NCI-H446 treated with DMSO at 0.1 percent for 48 hours (cell line): Measurements from ENCODE around the gene NDRG2.
"Not testable (repeated sequence)": the region's sequence is repeated elsewhere in the genome, so short reads cannot be mapped to it uniquely, and the experiment has no call there.

Experiments used
- DNase-seq: peaks from one replicate; lab custom pipeline; 2025; lab: John Stamatoyannopoulos, UW

The NDRG2 gene

DNA sequence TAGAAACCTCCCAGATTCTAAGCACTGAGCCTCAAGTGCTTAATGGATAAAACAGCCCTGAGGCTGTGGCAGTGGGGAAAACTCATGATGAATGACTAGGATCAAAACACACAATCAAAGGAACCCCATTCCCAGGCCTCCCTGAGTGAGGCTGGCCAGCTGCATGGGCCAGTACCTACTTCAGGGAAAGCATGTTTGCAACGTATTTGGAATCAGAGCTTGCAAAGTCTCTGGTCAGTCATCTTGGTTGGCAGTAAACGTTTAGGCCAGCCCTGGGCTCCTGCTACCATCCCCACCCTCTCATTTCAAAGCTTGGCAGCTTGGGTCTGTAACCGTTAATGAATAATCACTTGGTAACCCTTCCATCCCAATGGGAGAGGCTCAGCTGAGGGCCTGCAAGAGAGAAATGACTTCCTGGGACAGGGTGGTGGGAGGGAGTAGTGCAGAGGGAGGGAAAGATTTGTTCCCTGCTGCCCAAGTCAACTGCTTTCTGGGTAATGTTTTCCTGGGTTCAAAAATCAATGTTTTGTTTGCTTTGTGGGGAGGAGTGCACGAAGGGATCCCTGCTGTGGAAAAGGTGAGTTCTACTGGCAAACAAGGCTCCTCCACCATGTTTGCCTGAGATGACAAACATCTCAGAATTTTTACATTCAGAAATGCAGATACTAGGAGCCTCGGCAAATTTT is 30.7 kb upstream of the NDRG2 start:
- no peak for DNase-seq

DNA sequence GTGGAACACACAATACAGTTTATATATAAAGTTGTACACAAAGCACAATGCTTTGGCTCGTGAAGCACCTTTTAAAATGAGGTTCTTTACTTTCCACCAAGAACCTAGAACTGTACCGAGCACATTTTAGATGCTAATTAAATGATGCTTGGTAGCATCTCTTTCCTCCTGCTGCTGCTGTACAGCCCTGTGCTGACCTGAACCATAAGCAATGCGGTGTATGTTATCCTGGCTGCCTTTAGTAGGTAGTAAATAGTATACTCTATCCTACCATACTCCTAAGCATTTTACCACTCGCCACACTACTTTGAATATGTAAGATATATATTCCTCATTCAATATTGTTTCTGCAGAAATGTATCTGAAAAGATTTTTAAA is 29.9 kb upstream of the NDRG2 start:
- no peak for DNase-seq

DNA sequence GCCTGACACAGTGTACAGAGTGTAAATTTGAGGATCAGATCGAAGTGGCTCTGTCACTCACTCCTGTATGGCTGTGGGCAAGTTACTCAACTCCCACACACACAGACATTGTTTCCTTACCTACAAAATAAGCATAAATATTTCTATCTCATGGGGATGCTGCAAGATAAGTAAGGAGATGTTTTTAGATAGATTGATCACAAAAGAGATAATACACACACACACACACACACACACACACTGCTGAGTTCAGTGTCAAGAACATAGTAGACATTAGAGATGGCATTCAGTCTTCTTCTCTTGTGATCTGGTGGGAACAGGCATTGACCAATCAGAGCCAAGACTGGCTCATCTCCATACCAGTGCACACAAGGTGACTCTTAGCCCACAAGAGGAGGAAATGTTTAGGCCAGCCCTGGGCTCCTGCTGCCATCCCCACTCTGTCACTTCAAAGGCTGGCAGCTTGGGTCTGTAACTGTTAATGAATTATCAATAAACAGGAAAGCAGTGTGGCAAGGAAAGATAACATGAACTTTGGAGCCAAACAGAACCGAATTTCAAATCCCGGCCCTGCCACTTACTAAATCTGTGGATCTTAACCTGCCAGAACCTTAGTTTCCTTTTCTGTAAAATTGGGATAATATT is 29.4 kb upstream of the NDRG2 start:
- no peak for DNase-seq

DNA sequence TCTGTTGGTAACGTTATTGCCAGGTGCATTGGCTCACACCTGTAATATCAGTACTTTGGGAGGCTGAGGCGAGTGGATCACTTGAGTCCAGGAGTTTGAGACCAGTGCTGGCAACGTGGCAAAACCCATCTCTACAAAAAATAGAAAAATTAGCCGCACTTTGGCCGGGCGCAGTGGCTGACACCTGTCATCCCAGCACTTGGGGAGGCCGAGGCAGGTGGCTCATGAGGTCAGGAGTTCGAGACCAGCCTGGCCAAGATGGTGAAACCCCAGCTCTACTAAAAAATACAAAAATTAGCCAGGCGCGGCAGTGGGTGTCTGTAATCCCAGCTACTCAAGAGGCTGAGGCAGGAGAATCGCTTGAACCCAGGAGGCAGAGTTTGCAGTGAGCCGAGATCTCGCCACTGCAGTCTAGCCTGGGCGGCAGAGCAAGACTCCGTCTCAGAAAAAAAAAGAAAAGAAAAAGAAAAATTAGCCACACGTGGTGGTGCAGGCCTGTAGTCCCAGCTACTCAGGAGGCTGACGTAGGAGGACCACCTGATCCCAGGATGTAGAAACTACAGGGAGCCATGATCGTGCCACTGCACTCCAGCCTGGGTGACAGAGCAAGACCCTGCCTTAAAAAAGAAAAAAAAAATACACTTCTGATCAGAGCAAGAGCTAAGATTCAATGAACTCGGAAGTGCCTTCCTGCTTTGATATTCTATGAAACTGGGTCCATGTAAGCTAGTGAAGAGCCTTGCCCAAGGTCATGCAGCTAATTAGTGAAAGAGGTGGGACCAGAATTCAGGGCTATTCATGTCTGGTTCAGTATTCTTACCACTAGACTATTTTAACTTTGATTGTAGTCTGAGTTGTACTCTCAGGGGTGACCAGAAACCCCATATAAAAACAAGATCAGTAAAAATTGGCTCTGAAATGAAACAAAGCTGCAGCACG is 28.6 kb upstream of the NDRG2 start:
- no peak for DNase-seq

DNA sequence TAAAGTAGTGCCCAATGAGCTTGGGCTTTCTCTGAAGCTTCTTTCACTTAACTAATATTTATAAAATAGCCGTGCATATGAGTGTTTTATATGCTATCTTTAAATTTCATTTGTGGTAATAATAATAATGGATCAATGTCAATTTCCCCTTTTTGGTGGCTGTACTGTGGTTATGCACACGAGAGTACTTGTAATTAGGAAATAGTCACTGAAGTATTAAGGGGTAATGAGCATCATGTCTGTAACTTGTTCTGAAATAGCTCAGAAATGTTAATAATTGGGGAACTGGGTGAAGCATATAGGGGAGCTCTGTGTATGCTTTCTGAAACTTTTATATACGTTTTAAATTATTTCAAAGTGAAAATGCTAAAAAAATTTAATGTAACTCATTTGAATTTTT is 25.7 kb upstream of the NDRG2 start:
- DNase-seq: no peak

DNA sequence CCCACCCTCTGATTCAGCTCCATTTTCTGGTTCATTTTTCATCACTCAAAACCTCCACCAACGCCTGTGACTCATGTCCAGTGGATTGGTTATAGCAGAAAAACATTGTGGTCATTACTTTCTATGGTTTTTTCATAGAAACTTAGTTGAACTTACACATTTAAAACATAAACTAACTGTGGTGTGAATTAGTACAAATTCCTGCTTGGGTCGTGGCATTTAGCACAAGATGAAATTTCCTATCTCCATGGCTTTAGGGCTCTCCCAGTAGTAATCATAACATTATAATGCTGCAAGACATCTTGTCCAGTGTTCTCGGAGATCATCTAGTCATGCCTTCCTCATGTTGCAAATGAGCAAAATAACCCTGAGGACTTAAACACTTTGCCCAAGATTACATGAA is 24.4 kb upstream of the NDRG2 start:
- no peak for DNase-seq

DNA sequence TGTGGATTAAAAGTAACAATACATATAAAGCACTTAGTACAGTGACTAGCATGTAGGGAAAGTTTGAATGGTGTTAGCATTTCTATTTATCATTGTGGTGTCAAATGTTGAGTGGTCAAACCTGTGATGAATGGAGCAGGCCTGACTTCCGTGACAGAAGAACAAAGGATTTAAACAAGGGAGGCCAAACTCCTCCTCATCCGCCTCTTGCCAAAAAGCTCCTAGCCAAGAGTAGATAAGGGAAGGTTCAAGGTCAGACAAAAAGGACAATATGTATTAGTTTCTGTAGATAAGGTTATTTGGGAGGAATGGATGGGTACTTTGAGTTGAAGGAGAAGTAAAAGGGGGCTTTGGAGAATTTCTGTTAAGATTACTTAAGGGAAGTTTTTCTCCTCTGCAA is 23.8 kb upstream of the NDRG2 start:
- DNase-seq: no peak

DNA sequence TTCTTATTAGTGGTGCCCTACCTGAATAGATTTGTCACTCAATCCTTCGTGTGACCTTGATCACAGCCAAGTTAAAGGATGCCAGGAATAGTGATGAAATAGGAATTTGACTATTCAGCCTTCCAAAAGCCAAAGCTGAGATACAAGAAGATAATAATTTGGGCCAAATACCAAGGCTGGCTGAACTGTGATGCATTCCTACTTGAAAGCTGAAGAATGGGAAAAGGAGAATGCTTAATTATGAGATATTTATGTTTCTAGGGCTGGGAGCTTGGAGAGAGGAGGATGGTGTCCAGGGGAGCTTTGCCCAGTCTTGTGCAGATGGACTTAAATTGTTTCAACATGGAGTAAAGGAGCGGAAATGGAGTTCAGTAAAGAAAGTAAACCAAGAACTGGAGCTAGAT is 22.5 kb upstream of the NDRG2 start:
- no peak for DNase-seq

DNA sequence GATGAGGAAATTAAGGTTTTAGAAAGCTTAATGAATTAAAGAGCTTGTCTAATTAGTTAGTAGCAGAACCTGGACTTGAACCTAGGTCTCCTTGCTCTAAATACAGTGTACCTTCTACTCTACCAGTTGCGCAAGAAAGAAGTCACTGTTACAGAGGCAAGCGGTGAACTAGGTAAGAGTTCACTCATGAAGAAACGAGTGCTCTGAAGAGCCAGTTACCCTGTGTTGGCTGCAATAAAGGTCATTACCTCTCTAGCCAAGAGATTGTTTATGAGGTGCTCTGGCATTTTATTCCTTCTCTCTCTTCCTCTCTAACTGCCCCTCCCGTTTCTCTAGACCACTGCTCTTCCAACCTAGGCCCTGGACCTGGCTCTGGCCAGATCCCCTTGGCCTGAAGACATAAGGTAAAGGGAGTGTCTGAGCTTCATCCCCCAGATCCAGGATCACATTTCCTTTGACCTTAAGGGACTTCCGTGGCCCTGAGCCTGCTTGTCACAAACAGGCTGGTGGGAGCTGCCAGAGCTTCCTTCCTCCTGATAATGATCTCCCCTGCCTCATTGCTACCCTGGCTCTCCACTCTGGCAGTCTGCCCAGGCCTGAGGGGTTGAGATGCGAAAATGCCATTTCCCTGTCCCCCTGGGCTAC is 19.2 kb upstream of the NDRG2 start:
- DNase-seq: no peak

DNA sequence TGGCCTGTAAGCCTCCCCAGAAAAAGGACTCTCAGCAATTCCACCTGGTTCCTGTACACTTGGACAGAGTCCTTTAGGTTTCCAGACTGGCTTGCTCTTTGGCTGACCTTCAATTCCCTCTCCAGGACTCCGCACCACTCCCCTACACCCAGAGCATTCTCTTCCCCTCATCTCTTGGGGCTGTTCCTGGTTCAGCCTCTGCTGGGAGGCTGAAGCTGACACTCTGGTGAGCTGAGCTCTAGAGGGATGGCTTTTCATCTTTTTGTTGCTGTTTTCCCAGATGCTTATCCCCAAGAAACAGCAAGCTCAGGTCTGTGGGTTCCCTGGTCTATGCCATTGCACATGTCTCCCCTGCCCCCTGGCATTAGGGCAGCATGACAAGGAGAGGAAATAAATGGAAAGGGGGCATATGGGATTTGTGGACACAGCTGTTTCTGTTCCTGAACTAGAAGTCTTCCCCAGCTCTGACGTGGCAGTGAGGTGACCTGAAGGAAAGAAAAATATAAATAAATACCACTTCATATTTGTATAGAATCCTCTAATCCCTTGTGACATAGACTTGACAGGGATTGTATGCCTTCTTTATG is 18.6 kb upstream of the NDRG2 start:
- DNase-seq: no peak

DNA sequence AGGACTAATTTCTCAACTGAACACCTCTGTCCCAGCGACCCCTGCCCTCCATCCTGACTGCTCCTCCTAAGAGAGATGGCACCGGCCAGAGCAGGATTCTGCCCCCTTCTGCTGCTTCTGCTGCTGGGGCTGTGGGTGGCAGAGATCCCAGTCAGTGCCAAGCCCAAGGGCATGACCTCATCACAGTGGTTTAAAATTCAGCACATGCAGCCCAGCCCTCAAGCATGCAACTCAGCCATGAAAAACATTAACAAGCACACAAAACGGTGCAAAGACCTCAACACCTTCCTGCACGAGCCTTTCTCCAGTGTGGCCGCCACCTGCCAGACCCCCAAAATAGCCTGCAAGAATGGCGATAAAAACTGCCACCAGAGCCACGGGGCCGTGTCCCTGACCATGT is 18.1 kb upstream of the NDRG2 start:
- DNase-seq: no peak

DNA sequence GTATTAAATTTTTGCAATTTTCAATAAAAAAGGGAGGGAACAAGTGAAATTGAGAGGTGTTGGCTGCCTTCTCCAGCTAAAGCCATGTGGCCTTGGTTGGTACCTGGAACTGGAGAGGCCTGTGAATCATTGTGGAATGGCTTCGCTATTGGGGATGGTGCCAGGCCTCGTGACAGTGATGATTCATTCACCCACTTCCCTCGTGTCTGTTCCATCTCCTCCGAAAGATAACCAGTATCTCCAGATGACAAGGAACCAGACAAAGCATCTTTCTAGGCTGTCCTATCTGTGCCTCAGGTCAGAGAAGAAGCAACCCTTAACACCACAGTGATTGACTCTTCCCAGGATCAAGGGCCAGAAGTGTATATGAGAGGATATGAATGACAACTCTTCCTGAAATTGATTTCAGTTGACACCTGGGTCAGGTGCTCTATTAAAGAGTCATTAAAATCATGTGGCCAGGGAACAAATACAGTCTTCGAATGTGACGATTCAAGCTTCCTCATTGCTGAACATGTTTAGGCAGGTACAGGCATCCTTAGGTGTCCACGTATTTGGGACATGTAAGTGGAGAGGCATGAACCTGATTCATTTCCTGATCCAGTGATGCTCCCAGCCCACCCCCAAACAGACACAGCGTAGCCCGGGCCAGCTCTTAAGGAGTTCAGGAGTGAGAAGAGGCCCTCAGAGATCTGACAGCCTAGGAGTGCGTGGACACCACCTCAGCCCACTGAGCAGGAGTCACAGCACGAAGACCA is 17.0 kb upstream of the NDRG2 start, which contains the start of gene RNASE7:
Gene RNASE7, plus strand, starts transcription at position 687 of the 758 bp plus-strand sequence. CDS start 631 bp downstream, outside the sequence.
- DNase-seq: no peak

DNA sequence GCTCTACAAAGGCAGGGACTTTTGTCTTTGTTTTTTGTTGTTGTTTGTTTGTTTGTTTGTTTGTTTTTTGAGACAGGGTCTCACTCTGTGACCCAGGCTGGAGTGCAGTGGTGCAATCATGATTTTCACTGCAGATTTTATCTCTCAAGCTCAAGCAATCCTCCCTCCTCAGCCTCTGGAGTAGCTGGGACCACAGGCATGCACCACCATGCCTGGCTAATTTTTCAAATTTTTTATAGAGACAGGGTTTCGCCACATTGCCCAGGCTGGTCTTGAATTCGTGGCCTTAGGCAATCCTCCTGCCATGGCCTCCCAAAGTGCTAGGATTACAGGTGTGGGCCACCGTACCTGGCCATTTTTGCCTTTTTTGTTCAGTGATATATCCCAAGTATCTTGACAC is 16.1 kb upstream of the NDRG2 start:
- DNase-seq: not testable (repeated sequence)

DNA sequence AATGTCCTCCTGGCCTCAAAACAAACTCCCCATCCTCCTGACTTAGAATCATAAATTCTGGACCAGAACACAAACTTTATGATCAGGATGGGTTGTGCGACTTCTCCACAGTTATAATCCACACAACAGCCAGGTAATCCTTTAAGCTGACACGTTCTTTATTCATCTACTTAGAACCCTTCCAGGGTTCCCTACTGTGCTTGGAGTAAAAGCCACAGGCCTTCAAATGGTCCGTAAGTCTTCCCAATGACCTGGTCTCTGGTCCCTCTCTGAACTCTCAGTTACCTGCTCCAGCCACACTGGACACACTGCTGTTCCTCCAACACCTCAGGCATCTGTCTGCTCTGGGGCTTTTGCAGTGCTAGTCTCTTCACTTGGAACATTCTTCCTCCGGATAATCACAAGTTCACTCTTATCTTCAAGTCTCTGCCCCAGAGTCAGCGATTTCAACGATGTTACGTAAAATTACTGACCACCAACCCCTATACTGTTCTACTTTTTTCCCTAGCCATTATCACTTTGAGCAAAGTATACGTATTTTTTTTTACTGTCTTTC is 15.6 kb upstream of the NDRG2 start:
- DNase-seq: no peak

DNA sequence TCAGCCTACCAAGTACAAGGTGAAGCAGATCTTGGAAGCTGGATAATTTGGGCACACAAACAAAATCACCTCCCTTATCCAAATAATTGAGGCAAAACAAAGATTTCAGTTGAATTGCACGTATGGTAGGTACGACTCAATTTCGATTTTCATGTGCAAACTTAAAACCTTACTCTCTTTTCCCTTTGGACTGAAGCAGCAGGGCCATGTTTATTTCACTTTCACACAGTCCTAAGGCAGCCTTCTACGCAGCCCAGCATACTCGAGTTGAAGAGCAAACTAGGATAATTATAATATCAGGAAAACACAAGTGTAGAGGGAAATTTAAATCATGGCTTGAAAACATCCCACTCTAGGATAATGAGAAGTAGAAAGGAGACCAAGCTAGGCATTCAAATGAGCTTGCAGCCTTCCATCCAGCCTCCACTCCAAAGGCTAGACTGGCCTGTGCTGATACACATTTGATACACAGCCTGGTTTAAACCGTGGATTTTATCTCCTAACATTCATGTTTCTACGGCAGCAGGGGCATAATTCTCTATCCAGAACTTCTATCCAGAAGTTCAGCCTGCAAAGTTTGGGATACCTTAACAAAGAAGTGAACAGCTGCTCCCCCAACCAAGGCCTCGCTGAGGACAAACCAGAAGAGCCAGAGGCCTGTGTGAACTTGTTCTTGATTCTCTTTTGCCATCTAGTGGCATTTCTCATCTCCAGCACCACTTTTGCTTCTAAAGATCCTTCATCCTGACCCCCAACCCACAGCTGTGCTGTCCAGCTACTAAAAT is 14.9 kb upstream of the NDRG2 start:
- peak; percentile 4 for DNase-seq

DNA sequence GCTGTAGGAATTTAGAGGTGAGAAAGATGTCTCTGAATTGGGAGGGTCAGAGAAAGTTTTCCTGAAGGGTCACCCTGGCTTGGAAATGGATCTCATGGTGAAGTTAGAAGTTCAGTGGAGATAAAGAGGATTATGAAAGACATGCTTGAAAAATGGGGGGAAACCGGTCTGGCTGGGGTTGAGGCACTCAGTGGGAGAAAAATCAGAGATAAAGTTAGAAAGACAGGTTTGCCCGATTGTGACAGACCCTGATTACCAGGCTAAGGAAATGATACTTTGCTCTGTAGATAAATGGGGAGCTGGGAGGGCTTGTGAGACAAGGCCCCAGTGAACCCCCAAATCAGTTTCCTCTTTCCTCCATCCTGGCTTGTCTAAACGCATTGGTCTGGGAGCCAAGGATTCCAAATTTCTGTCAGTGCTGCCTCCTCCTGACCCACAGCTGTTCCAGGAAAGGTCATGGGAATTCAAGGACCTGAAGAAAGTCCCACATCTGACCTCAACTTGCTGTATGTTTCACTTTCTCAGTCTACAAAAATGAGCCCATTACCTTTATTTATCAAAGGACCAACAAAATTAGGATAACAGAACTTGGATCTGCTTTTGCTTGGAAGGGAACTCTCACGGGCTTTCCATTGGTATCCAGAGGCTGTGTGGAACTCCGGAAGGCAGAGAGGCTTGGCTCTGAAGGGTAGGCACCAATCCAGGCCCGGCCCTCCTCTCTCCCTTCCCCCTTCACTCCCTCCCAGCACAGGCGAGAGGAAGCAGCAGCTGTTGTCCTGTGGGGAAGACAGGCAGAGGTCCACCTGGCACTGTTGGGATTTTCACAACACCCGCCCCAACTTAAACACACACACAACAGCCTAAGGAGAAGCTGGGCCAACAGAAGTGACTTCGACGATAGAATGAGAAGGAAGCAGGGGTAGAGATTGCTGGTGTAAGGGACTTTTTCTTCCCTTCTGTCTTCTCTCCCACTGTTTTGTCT is 13.9 kb upstream of the NDRG2 start:
- peak; percentile 60 for DNase-seq

DNA sequence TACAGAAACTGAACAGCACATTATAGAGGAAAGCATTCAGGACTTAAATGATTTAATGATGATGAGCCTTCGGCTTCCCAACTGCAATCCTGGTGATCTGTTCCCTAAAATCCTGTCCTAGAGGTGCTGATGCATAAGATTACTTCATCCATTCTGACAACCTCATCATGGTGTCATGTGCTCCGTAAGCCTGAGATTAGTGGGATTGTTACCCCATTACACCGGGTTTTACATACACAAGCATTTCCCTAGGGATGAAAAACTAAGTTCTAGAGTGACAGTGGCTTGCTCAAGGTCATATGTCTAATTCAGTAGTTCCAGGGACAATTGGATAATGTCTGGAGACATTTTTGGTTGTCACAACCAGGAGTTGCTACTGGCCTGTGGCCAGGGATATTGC is 12.3 kb upstream of the NDRG2 start:
- DNase-seq: no peak

DNA sequence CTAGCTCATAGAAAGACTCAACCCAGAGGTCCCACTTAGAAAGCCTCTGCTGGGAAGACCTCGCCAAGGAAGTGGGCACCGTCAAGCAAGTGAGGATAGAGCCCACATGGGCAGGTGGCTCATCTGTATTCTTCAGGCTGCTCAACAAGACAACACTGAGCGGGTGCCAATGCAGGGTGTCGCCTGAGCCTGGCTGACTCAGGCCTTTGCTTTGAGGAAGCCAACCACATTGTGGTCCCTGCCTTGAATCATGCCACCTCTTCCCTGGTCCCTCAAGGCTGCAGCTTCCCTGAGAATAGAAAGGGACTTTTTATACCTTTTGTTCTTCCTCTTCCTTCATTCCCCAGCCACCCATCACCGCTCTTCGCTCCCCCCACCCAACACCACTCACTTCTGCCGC is 11.9 kb upstream of the NDRG2 start:
- DNase-seq: no peak

DNA sequence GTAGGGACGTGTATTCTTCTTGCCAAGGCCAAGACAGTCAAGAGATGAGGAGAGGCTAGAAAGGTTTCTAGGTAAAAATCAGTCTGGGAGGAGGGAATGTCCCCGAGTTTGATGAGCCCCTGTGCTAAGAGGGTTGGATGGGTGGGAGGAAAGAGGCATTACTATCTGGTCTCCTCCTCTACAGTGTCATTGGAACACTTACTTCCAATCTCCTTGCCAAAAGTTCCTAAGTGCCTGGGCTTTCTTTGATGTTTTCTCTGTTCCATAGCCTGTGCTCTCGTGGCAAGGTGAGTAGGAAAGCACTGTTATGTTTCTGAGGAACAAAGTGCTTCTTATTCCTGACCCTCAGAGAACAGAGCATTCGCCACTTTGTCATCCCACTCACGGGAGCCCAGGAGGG is 9.8 kb upstream of the NDRG2 start, which contains the start of gene RNASE13:
Gene RNASE13, minus strand, starts transcription at position 101 of the 400 bp plus-strand sequence. CDS start 519 bp downstream, outside the sequence.
- DNase-seq: no peak
